ENCODE measurements around the gene RETREG2.

RETREG2 gene

DNA sequence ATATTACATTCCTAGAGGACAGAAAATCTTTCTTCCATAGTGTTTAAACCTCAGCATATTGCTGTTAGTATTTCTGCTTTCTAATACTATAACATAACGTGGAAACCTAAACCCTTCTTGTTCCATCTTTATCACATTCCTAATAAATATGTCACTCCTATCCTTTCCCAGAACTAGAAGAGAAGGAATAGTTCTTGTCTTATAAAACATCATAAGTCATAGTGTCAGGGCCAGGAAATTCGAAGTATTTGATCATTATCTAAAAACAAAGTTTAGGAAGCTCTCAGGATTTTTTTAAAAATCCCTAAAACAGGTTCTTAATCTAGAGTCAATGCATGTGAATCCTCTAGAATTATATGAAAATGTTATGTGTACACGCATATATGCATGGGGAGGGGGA, 19.5 kb upstream of the RETREG2 start:
- H3K4me3 ChIP-seq (ENCODE audit: low read depth, low read length) = no peak overlapping the region
- no peak overlapping the region for H3K27ac ChIP-seq (ENCODE audit: low read depth, low read length)
- H3K9me3 ChIP-seq (ENCODE audit: insufficient read depth, low read depth, low read length) = no peaks in the 10 kb centered on the region
- H3K4me2 ChIP-seq (ENCODE audit: low read length) = no peak overlapping the region
- no peak overlapping the region for H2BK120ac ChIP-seq (ENCODE audit: insufficient read depth, low read length, poor library complexity)
- no peak overlapping the region for H3K18ac ChIP-seq (ENCODE audit: low read length)
- H4K12ac ChIP-seq (ENCODE audit: low read depth, low read length) = no peak overlapping the region
- H3K36me3 ChIP-seq (ENCODE audit: control insufficient read depth in 1 of 2, insufficient read depth in 2 of 2, low read length in 2 of 2) = peaks cover 2 to 5% of the 10 kb centered on the region in 2 experiments
- peaks cover 2% of the 10 kb centered on the region for H3K79me2 ChIP-seq (ENCODE audit: control insufficient read depth, insufficient read depth, low read length, poor library complexity)
- H3K79me1 ChIP-seq (ENCODE audit: low read length) = peaks cover 4% of the 10 kb centered on the region
- no peak overlapping the region for H3K14ac ChIP-seq (ENCODE audit: low read length)
- H3K4me1 ChIP-seq (ENCODE audit: control insufficient read depth in 1 of 2, insufficient read depth in 2 of 2, low read length in 2 of 2) = peaks cover 0 to 9% of the 10 kb centered on the region in 2 experiments
- no peak overlapping the region for H4K91ac ChIP-seq (ENCODE audit: low read depth, low read length)
- no peak overlapping the region for H3K4ac ChIP-seq (ENCODE audit: low read depth, low read length)
- H2BK5ac ChIP-seq (ENCODE audit: low read depth, low read length, poor library complexity) = no peak overlapping the region
- no peak overlapping the region for H2AK5ac ChIP-seq (ENCODE audit: low read length)
- no peak overlapping the region for H2AFZ ChIP-seq (ENCODE audit: insufficient read depth, low read length, poor library complexity)
- H3K9ac ChIP-seq (ENCODE audit: low read length) = no peak overlapping the region
- no CpG with 5 or more reads among the region's 3 CpGs for WGBS (ENCODE audit: extremely low coverage, insufficient coverage, insufficient read length)
- no peak overlapping the region for H4K8ac ChIP-seq (ENCODE audit: low read depth, low read length)
- no peaks in the 10 kb centered on the region for H3K27me3 ChIP-seq (ENCODE audit: insufficient read depth, low read length)
- no peak overlapping the region for H3K23ac ChIP-seq (ENCODE audit: low read length)
- DNase-seq = peak in 1 of 2 donors; percentile 59
- no peak overlapping the region for H2BK12ac ChIP-seq (ENCODE audit: low read length)

DNA sequence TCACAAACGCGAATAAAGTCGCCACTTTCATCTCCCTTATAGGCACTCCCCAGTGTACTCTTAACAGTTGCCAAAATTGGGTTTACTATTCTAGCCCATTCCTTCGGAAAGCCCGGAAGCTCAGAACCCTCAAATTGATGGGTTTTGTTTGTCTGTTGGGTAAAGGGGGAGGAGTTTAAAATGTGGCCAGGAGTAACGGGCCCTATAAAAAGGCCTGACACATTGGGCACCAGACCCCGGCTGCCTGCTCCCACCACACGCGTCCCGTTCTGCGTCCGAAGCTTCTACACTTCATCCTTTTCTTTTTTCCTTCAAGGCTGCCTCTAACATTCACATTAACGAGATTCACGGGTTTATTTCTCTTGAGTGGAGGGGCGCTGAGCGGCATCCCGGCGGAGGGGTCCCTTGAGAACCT, 18.3 kb upstream of the RETREG2 start:
- Histone ChIP-seq H3K79me2 (ENCODE audit: control insufficient read depth, insufficient read depth, low read length, poor library complexity) (peaks cover 2% of the 10 kb centered on the region), H2BK12ac (ENCODE audit: low read length) (no peak overlapping the region), H3K14ac (ENCODE audit: low read length) (no peak overlapping the region), H3K4me3 (ENCODE audit: low read depth, low read length) (no peak overlapping the region), H2AFZ (ENCODE audit: insufficient read depth, low read length, poor library complexity) (peak overlapping the region; percentile 45), H2BK120ac (ENCODE audit: insufficient read depth, low read length, poor library complexity) (no peak overlapping the region), H3K9ac (ENCODE audit: low read length) (no peak overlapping the region), H3K27me3 (ENCODE audit: insufficient read depth, low read length) (no peaks in the 10 kb centered on the region), H3K36me3 (ENCODE audit: control insufficient read depth in 1 of 2, insufficient read depth in 2 of 2, low read length in 2 of 2) (peaks cover 2 to 5% of the 10 kb centered on the region in 2 experiments), H3K4ac (ENCODE audit: low read depth, low read length) (no peak overlapping the region), H3K23ac (ENCODE audit: low read length) (no peak overlapping the region), H3K4me1 (ENCODE audit: control insufficient read depth in 1 of 2, insufficient read depth in 2 of 2, low read length in 2 of 2) (peaks cover 0 to 9% of the 10 kb centered on the region in 2 experiments), H4K91ac (ENCODE audit: low read depth, low read length) (no peak overlapping the region), H2BK5ac (ENCODE audit: low read depth, low read length, poor library complexity) (no peak overlapping the region), H3K4me2 (ENCODE audit: low read length) (peak overlapping the region; percentile 79), H4K8ac (ENCODE audit: low read depth, low read length) (peak overlapping the region; percentile 53), H3K9me3 (ENCODE audit: insufficient read depth, low read depth, low read length) (no peaks in the 10 kb centered on the region), H4K12ac (ENCODE audit: low read depth, low read length) (peak overlapping the region; percentile 26), H3K18ac (ENCODE audit: low read length) (no peak overlapping the region), H3K79me1 (ENCODE audit: low read length) (peaks cover 4% of the 10 kb centered on the region), H2AK5ac (ENCODE audit: low read length) (no peak overlapping the region), H3K27ac (ENCODE audit: low read depth, low read length) (no peak overlapping the region)
- no peak for DNase-seq
- WGBS (ENCODE audit: extremely low coverage, insufficient coverage, insufficient read length) = no CpG with 5 or more reads among the region's 18 CpGs

DNA sequence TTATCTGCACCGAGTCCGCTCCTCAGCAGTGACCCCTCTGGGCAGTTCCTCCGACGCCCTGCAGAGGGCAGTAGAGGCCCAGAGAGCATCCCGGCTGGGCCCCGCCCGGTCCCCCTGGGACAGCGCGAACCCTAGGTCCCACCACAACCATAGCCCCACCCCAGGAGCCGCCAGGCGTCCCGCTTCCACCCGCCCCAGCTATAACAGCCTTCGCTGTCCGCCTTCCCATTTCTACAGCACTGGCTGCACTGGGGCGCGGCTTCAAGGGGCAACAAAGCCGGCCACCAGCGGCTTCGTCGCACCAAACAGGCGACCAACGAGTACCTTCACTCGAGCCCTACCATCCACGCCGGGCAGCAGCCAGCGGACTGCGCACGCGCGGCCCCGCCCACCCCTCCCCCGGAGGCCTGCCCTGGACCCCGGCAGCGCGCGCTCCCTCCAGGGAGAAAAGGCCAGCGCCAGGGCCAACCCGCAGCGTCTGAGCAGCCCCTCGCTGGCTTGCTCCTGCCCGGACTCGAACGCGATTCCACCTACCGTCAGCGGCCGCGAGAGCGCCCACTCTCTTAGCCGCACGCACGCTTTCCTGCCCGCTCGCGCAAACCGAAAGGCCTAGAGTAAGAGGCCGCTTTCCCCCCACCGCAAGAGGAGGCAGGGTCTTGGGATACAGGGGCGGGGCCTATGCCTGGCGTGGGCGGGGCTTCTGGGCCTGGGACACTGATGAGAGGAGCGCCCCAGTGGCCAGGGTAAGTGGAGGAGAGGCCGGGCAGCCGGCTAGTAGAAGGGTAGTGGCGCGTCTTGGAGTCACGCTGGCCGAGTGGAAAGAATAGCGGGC, 17.7 kb upstream of the RETREG2 start, which contains the start of gene NHEJ1:
NHEJ1 (minus strand) TSS at position 630 of the 832 bp plus-strand sequence. CDS start 2,453 bp downstream, outside the sequence.
- Histone ChIP-seq H4K91ac (ENCODE audit: low read depth, low read length) (peak within 1 kb of the TSS; percentile 86), H3K79me2 (ENCODE audit: control insufficient read depth, insufficient read depth, low read length, poor library complexity) (peaks cover 2% of the 10 kb centered on the region), H3K23ac (ENCODE audit: low read length) (no peak within 1 kb of the TSS), H4K8ac (ENCODE audit: low read depth, low read length) (peak within 1 kb of the TSS; percentile 95), H2AK5ac (ENCODE audit: low read length) (no peak within 1 kb of the TSS), H2AFZ (ENCODE audit: insufficient read depth, low read length, poor library complexity) (peak within 1 kb of the TSS; percentile 94), H3K9me3 (ENCODE audit: insufficient read depth, low read depth, low read length) (no peaks in the 10 kb centered on the region), H2BK12ac (ENCODE audit: low read length) (no peak within 1 kb of the TSS), H3K27ac (ENCODE audit: low read depth, low read length) (peak within 1 kb of the TSS; percentile 86), H3K9ac (ENCODE audit: low read length) (peak within 1 kb of the TSS; percentile 63), H2BK120ac (ENCODE audit: insufficient read depth, low read length, poor library complexity) (peak within 1 kb of the TSS; percentile 84), H4K12ac (ENCODE audit: low read depth, low read length) (peak within 1 kb of the TSS; percentile 88), H3K4me1 (ENCODE audit: control insufficient read depth in 1 of 2, insufficient read depth in 2 of 2, low read length in 2 of 2) (peaks cover 0 to 9% of the 10 kb centered on the region in 2 experiments), H3K27me3 (ENCODE audit: insufficient read depth, low read length) (no peaks in the 10 kb centered on the region), H3K4me3 (ENCODE audit: low read depth, low read length) (peak within 1 kb of the TSS; percentile 74), H3K18ac (ENCODE audit: low read length) (peak within 1 kb of the TSS; percentile 86), H2BK5ac (ENCODE audit: low read depth, low read length, poor library complexity) (peak within 1 kb of the TSS; percentile 71), H3K14ac (ENCODE audit: low read length) (peak within 1 kb of the TSS; percentile 95), H3K4me2 (ENCODE audit: low read length) (peak within 1 kb of the TSS; percentile 79), H3K4ac (ENCODE audit: low read depth, low read length) (peak within 1 kb of the TSS; percentile 22), H3K79me1 (ENCODE audit: low read length) (peaks cover 4% of the 10 kb centered on the region), H3K36me3 (ENCODE audit: control insufficient read depth in 1 of 2, insufficient read depth in 2 of 2, low read length in 2 of 2) (peaks cover 2 to 5% of the 10 kb centered on the region in 2 experiments)
- no CpG with 5 or more reads among the region's 70 CpGs for WGBS (ENCODE audit: extremely low coverage, insufficient coverage, insufficient read length)
- DNase-seq = peak; percentile 85 to 92

GRCh38 chr2:219161097-219161496, 17.0 kb upstream of the RETREG2 start:
- H4K8ac ChIP-seq (ENCODE audit: low read depth, low read length) = no peak overlapping the region
- H3K36me3 ChIP-seq (ENCODE audit: control insufficient read depth in 1 of 2, insufficient read depth in 2 of 2, low read length in 2 of 2) = peaks cover 2 to 5% of the 10 kb centered on the region in 2 experiments
- H3K4ac ChIP-seq (ENCODE audit: low read depth, low read length) = no peak overlapping the region
- WGBS (ENCODE audit: extremely low coverage, insufficient coverage, insufficient read length) = no CpG with 5 or more reads among the region's 4 CpGs
- H3K9me3 ChIP-seq (ENCODE audit: insufficient read depth, low read depth, low read length) = no peaks in the 10 kb centered on the region
- H2AK5ac ChIP-seq (ENCODE audit: low read length) = no peak overlapping the region
- peak overlapping the region; percentile 79 for H3K4me2 ChIP-seq (ENCODE audit: low read length)
- H3K79me2 ChIP-seq (ENCODE audit: control insufficient read depth, insufficient read depth, low read length, poor library complexity) = peaks cover 2% of the 10 kb centered on the region
- no peak overlapping the region for H3K18ac ChIP-seq (ENCODE audit: low read length)
- no peak overlapping the region for H3K23ac ChIP-seq (ENCODE audit: low read length)
- no peak overlapping the region for H2BK120ac ChIP-seq (ENCODE audit: insufficient read depth, low read length, poor library complexity)
- no peaks in the 10 kb centered on the region for H3K27me3 ChIP-seq (ENCODE audit: insufficient read depth, low read length)
- no peak overlapping the region for H2BK5ac ChIP-seq (ENCODE audit: low read depth, low read length, poor library complexity)
- peaks cover 4% of the 10 kb centered on the region for H3K79me1 ChIP-seq (ENCODE audit: low read length)
- H2BK12ac ChIP-seq (ENCODE audit: low read length) = no peak overlapping the region
- peaks cover 0 to 9% of the 10 kb centered on the region in 2 experiments for H3K4me1 ChIP-seq (ENCODE audit: control insufficient read depth in 1 of 2, insufficient read depth in 2 of 2, low read length in 2 of 2)
- DNase-seq = no peak
- no peak overlapping the region for H4K12ac ChIP-seq (ENCODE audit: low read depth, low read length)
- H4K91ac ChIP-seq (ENCODE audit: low read depth, low read length) = no peak overlapping the region
- no peak overlapping the region for H3K9ac ChIP-seq (ENCODE audit: low read length)
- no peak overlapping the region for H3K4me3 ChIP-seq (ENCODE audit: low read depth, low read length)
- no peak overlapping the region for H2AFZ ChIP-seq (ENCODE audit: insufficient read depth, low read length, poor library complexity)
- no peak overlapping the region for H3K27ac ChIP-seq (ENCODE audit: low read depth, low read length)
- H3K14ac ChIP-seq (ENCODE audit: low read length) = no peak overlapping the region
